A549 (cell line): ENCODE data around the gene CNNM3. TPM values are rescaled to one million over a fixed set of nuclear protein-coding genes. Genes with fewer than 3 reads are reported as not detected.

Experiments
- ATAC-seq, 2 experiments: fragments of 200-7000 bp in 1 of 2; fragments of >200 bp in 1 of 2; cut with Nextera tagmentation in 1 of 2; cut with Tn5 transposase in 1 of 2; 3 replicates each; pipeline versions ENCODE4 v1.8.0 to v1.9.1; 2018 to 2020; ENCODE audit warnings: mild to moderate bottlenecking in 1 of 2, moderate library complexity in 1 of 2
- CTCF ChIA-PET: fragments of 300-600 bp; sonication (Branson Sonifier 250); formaldehyde crosslinking; extraction: SDS; loops from one replicate; lab custom pipeline; 2021; ENCODE audit warnings: antibody characterized with exemption, inconsistent platforms; lab: Yijun Ruan, JAX
- POLR2A ChIA-PET: fragments of 350-600 bp; formaldehyde crosslinking; extraction: SDS; loops from one replicate; lab custom pipeline; 2021; ENCODE audit warnings: antibody characterized with exemption, inconsistent platforms; lab: Yijun Ruan, JAX
- DNase-seq, 2 experiments: peaks; one replicate each; pipeline versions ENCODE4 v3.0.0 to v3.0.0-alpha.2; 2011 to 2016; ENCODE audit warnings: low read depth in 1 of 2, low spot score in 1 of 2
- FAIRE-seq: peaks from 2 replicates; lab custom pipeline; 2011; peaks lifted over from hg19 to GRCh38; lab: Jason Lieb, UNC
- H3K27ac ChIP-seq, 2 experiments: fragments of >200 bp; sonication (Bioruptor Twin); formaldehyde crosslinking; 3 replicates each; pipeline ENCODE4 v1.5.1; 2016 to 2017
- H3K4me1 ChIP-seq: fragments of >200 bp; sonication (Bioruptor Twin); formaldehyde crosslinking; 3 replicates; pipeline ENCODE4 v1.6.1; 2016
- H3K4me2 ChIP-seq: fragments of >200 bp; sonication (Bioruptor Twin); formaldehyde crosslinking; 3 replicates; pipeline ENCODE4 v1.6.1; 2016
- H3K4me3 ChIP-seq: fragments of >200 bp; sonication (Bioruptor Twin); formaldehyde crosslinking; 3 replicates; pipeline ENCODE4 v1.5.1; 2016
- H3K9me3 ChIP-seq: fragments of >200 bp; sonication (Bioruptor Twin); formaldehyde crosslinking; 3 replicates; pipeline ENCODE4 v1.6.1; 2016
- CBX8 ChIP-seq: fragments of 200-600 bp; sonication (generic); IDR thresholded peaks from 2 replicates; pipeline ENCODE4 v1.6.1; 2016
- CEBPB ChIP-seq, 2 experiments: fragments of >200 bp in 1 of 2; sonication (Bioruptor Twin) in 1 of 2; formaldehyde crosslinking in 1 of 2; IDR thresholded peaks; 2 replicates each; pipeline ENCODE4 v1.6.1; 2012 to 2016
- CHD4 ChIP-seq: fragments of 200-600 bp; sonication (generic); IDR thresholded peaks from 2 replicates; pipeline ENCODE4 v1.6.1; 2016; ENCODE audit warnings: antibody characterized with exemption, mild to moderate bottlenecking, borderline replicate concordance
- EHF ChIP-seq: fragments of 250-450 bp; sonication (Bioruptor Pico); IDR thresholded peaks from 2 replicates; pipeline ENCODE4 v1.5.0; 2020; ENCODE audit warnings: mild to moderate bottlenecking
- ESRRA ChIP-seq: fragments of 150-350 bp; IDR thresholded peaks from 2 replicates; pipeline ENCODE4 v1.6.1; 2014; ENCODE audit warnings: mild to moderate bottlenecking, low read length, borderline replicate concordance
- FOSB ChIP-seq: fragments of 250-450 bp; sonication (Bioruptor Pico); IDR thresholded peaks from 2 replicates; pipeline ENCODE4 v1.5.0; 2020; ENCODE audit warnings: mild to moderate bottlenecking, moderate library complexity
- HDAC2 ChIP-seq: fragments of 200-600 bp; sonication (generic); IDR thresholded peaks from 2 replicates; pipeline ENCODE4 v1.6.1; 2016
- HES2 ChIP-seq: fragments of >200 bp; sonication (Bioruptor Twin); formaldehyde crosslinking; IDR thresholded peaks from 2 replicates; pipeline ENCODE4 v1.6.1; 2016
- HEYL ChIP-seq: fragments of 250-450 bp; sonication (Bioruptor Pico); IDR thresholded peaks from 2 replicates; pipeline ENCODE4 v1.8.0; 2021; ENCODE audit warnings: mild to moderate bottlenecking, moderate library complexity
- JUN ChIP-seq, 2 experiments: fragments of >200 bp; sonication (Bioruptor Twin); formaldehyde crosslinking; IDR thresholded peaks; 2 replicates in 1 of 2; 3 replicates in 1 of 2; pipeline ENCODE4 v1.6.1; 2016 to 2017
- KDM1A ChIP-seq: fragments of 200-600 bp; sonication (generic); IDR thresholded peaks from 2 replicates; pipeline ENCODE4 v1.6.1; 2016; ENCODE audit warnings: low read depth, mild to moderate bottlenecking
- KDM5A ChIP-seq: fragments of 200-600 bp; sonication (generic); IDR thresholded peaks from 2 replicates; pipeline ENCODE4 v1.6.1; 2016; ENCODE audit warnings: antibody characterized with exemption, mild to moderate bottlenecking
- MAFK ChIP-seq: fragments of 450-650 bp; IDR thresholded peaks from 2 replicates; pipeline ENCODE4 v1.6.1; 2014; ENCODE audit not compliant: partially characterized antibody
- MAX ChIP-seq: IDR thresholded peaks from 2 replicates; pipeline ENCODE4 v1.6.1; 2012
- MYC ChIP-seq: IDR thresholded peaks from 2 replicates; pipeline ENCODE4 v1.6.1; 2012; ENCODE audit warnings: mild to moderate bottlenecking, inconsistent platforms, low read length, improper control_type of control experiment, borderline replicate concordance
- NPAS2 ChIP-seq: fragments of 250-450 bp; sonication (Bioruptor Pico); IDR thresholded peaks from 2 replicates; pipeline ENCODE4 v1.8.0; 2022; ENCODE audit warnings: mild to moderate bottlenecking, moderate library complexity, borderline replicate concordance
- POLR2A ChIP-seq: IDR thresholded peaks from 2 replicates; pipeline ENCODE4 v1.6.1; 2012; ENCODE audit warnings: mild to moderate bottlenecking, low read length
- RAD21 ChIP-seq, 2 experiments: fragments of >200 bp in 1 of 2; sonication (Bioruptor Twin) in 1 of 2; formaldehyde crosslinking in 1 of 2; IDR thresholded peaks in 1 of 2; conservative IDR thresholded peaks in 1 of 2; 2 replicates in 1 of 2; 3 replicates in 1 of 2; pipeline ENCODE4 v1.6.1; 2012 to 2018; ENCODE audit warnings: inconsistent platforms in 1 of 2
- REST ChIP-seq: fragments of 200-600 bp; sonication (generic); IDR thresholded peaks from 2 replicates; pipeline ENCODE4 v1.6.1; 2016; ENCODE audit warnings: antibody characterized with exemption, mild to moderate bottlenecking, moderate library complexity
- SMC3 ChIP-seq: fragments of >200 bp; sonication (Bioruptor Twin); formaldehyde crosslinking; IDR thresholded peaks from 3 replicates; pipeline ENCODE4 v1.6.1; 2018; ENCODE audit warnings: inconsistent platforms
- TP53 ChIP-seq: fragments of 250-450 bp; sonication (Bioruptor Pico); IDR thresholded peaks from 2 replicates; pipeline ENCODE4 v1.5.0; 2021; ENCODE audit warnings: mild to moderate bottlenecking, moderate library complexity
- ZFP36 ChIP-seq: fragments of 450-650 bp; IDR thresholded peaks from 2 replicates; pipeline ENCODE4 v1.6.1; 2014; ENCODE audit warnings: borderline replicate concordance; ENCODE audit not compliant: partially characterized antibody
- ZNF302 ChIP-seq: fragments of 250-450 bp; sonication (Bioruptor Pico); IDR thresholded peaks from 2 replicates; pipeline ENCODE4 v1.9.0; 2021; ENCODE audit warnings: inconsistent platforms, mild to moderate bottlenecking, moderate library complexity
- WGBS: methylation state at CpG from one replicate; pipeline ENCODE4 v1.1.6; 2017; ENCODE audit errors: missing lambda C conversion rate; 5-methylcytosine and 5-hydroxymethylcytosine counted together
- polyA plus RNA-seq, 4 experiments: library from polyadenylated mRNA; depleted of rRNA in 3 of 4; stranded (reverse); fragments of >200 nt; fragmentation: RNase III in 1 of 4; extraction: RNeasy Plus Mini Kit Qiagen cat#74134 plus additional on column Dnase treatment in 1 of 4; gene quantifications; 2 replicates in 3 of 4; 3 replicates in 1 of 4; pipeline ENCODE4 v1.2.3, GENCODE V29; 2011 to 2017
- TF ChIP-seq, protein P1 (sequence below): IDR thresholded peaks from 2 replicates; pipeline ENCODE4 v1.6.1; 2012; ENCODE audit warnings: low read depth, borderline replicate concordance
- TF ChIP-seq, protein P2 (sequence below): fragments of >200 bp; sonication (Bioruptor Twin); formaldehyde crosslinking; IDR thresholded peaks from 3 replicates; pipeline ENCODE4 v1.6.1; 2016

CNNM3 gene
- polyA plus RNA-seq, 2 of the 4 experiments (the other 2 are of a cell fraction) = 11.8 to 14.1 TPM

GRCh38 chr2:96867756-96868554 is 51.9 kb downstream of the CNNM3 start:
- DNase-seq = no peak
- WGBS = 40% methylated on average over 16 of the region's 27 CpGs
- H3K4me2 ChIP-seq = peak overlapping the region; percentile 90
- no peak for FAIRE-seq
- H3K9me3 ChIP-seq = no peaks in the 10 kb centered on the region
- peak overlapping the region; percentile 99 to 100 for H3K27ac ChIP-seq
- CTCF ChIA-PET = interaction anchor here (0.7 to 4.2 kb wide), 21 partner anchors 10 to 318 kb away, joined by 3 to 54 read pairs (median 6); partner anchors contain the start of genes ANKRD36 and ANKRD39
- TF ChIP-seq CHD4 = no peak
- no peak for TF ChIP-seq FOSB (CRISPR knock-in tag)
- no peak for TF ChIP-seq CBX8
- no peak for TF ChIP-seq HDAC2
- TF ChIP-seq KDM1A = no peak
- no peak for TF ChIP-seq HES2
- TF ChIP-seq, protein P1, sequence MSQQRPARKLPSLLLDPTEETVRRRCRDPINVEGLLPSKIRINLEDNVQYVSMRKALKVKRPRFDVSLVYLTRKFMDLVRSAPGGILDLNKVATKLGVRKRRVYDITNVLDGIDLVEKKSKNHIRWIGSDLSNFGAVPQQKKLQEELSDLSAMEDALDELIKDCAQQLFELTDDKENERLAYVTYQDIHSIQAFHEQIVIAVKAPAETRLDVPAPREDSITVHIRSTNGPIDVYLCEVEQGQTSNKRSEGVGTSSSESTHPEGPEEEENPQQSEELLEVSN = 0 out of 2 replicates have a peak, but pooled peaks have one; percentile 39
- no peak for TF ChIP-seq NPAS2 (CRISPR knock-in tag)
- TF ChIP-seq, all 56 proteins: peak for 1
- H3K4me3 ChIP-seq = peak overlapping the region; percentile 100
- ATAC-seq = peak; percentile 1 to 2; a peak in 2 of 6 replicates
- H3K4me1 ChIP-seq = peaks cover 13% of the 10 kb centered on the region
- POLR2A ChIA-PET = interaction anchor here (0.7 to 1.5 kb wide), 5 partner anchors 10 to 230 kb away, joined by 3 to 30 read pairs (median 4); partner anchors contain the start of genes ANKRD39, CNNM3 and KANSL3

GRCh38 chr2:96868555-96869280 is 52.6 kb downstream of the CNNM3 start:
- no peak for FAIRE-seq
- TF ChIP-seq JUN (IDR thresholded peaks at IDR 0.05) (peak; percentile 54 to 65; a peak in 4 of 5 replicates), CEBPB (IDR thresholded peaks at IDR 0.05) (peak in 1 of 2 experiments; percentile 80; a peak in 3 of 4 replicates), REST (no peak), ZFP36 (no peak), FOSB (CRISPR knock-in tag) (no peak), EHF (CRISPR knock-in tag) (no peak), ZNF302 (no peak), MYC (no peak), MAFK (no peak), KDM5A (0 out of 2 replicates have a peak, but pooled peaks have one; percentile 19), RAD21 (conservative IDR thresholded peaks at IDR 0.05 in 1 of 2, IDR thresholded peaks at IDR 0.05 in 1 of 2) (peak in 1 of 2 experiments; percentile 51; a peak in 4 of 5 replicates), MAX (peak; percentile 65; the same call in 1 of the 2 replicates), ESRRA (no peak), SMC3 (peak; percentile 37; the same call in 1 of the 3 replicates), POLR2A (peak; percentile 77), HEYL (no peak), TP53 (CRISPR knock-in tag) (no peak)
- TF ChIP-seq, protein P1 = no peak
- TF ChIP-seq, protein P2, sequence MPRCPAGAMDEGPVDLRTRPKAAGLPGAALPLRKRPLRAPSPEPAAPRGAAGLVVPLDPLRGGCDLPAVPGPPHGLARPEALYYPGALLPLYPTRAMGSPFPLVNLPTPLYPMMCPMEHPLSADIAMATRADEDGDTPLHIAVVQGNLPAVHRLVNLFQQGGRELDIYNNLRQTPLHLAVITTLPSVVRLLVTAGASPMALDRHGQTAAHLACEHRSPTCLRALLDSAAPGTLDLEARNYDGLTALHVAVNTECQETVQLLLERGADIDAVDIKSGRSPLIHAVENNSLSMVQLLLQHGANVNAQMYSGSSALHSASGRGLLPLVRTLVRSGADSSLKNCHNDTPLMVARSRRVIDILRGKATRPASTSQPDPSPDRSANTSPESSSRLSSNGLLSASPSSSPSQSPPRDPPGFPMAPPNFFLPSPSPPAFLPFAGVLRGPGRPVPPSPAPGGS = peak; percentile 26; the same call in 1 of the 3 replicates

More at GRCh38 chr2:96868555-96869280, 52.6 kb downstream of the CNNM3 start:
- ChIA-PET POLR2A (interaction anchor here (0.7 to 1.5 kb wide), 5 partner anchors 11 to 230 kb away, joined by 3 to 30 read pairs (median 4); partner anchors contain the start of genes ANKRD39, CNNM3 and KANSL3), CTCF (interaction anchor here (0.6 to 4.2 kb wide), 25 partner anchors 10 to 319 kb away, joined by 3 to 54 read pairs (median 6); partner anchors contain the start of genes ANKRD36 and ANKRD39)
- DNase-seq (peak; percentile 87 to 89), ATAC-seq (peak; percentile 81 to 90)
- peak overlapping the region; percentile 100 for H3K4me3 ChIP-seq
- no peaks in the 10 kb centered on the region for H3K9me3 ChIP-seq
- H3K4me1 ChIP-seq = peaks cover 13% of the 10 kb centered on the region
- 0% methylated on average over 1 of the region's 76 CpGs for WGBS
- peak overlapping the region; percentile 99 to 100 for H3K27ac ChIP-seq
- H3K4me2 ChIP-seq = peak overlapping the region; percentile 90
